OCI-LY3 (cell line): ENCODE measurements around the gene FRMD4B.

ENCODE experiments used
- H2AFZ ChIP-seq: fragments of 200-600, 300-600 bp; shearing (Covaris generic); 2 replicates; pipeline ENCODE4 v1.6.0; 2014; ENCODE audit warnings: antibody characterized with exemption, low read depth, low read length
- H3K27ac ChIP-seq: fragments of 200-600, 300-600 bp; sonication (generic); 2 replicates; pipeline ENCODE4 v1.5.1; 2014; ENCODE audit warnings: mild to moderate bottlenecking, low read length, moderate library complexity, mixed read lengths
- H3K27me3 ChIP-seq: fragments of 200-600, 300-600 bp; sonication (generic); 2 replicates; pipeline ENCODE4 v1.6.1; 2014; ENCODE audit warnings: low read depth, low read length, mixed read lengths
- H3K36me3 ChIP-seq: fragments of 200-600, 300-600 bp; sonication (generic); replicated peaks from 2 replicates; pipeline ENCODE3; 2014; ENCODE audit warnings: low read depth, low read length, mixed read lengths
- H3K4me1 ChIP-seq: fragments of 300-600, 200-600 bp; sonication (generic); 2 replicates; pipeline ENCODE4 v1.6.1; 2014; ENCODE audit warnings: low read length, mixed read lengths
- H3K4me2 ChIP-seq: fragments of 200-600, 300-600 bp; sonication (generic); 2 replicates; pipeline ENCODE4 v1.6.1; 2014; ENCODE audit warnings: low read length, mixed read lengths
- H3K4me3 ChIP-seq: fragments of 300-600, 200-600 bp; sonication (generic); 2 replicates; pipeline ENCODE4 v1.5.1; 2014; ENCODE audit warnings: antibody characterized with exemption, mild to moderate bottlenecking, low read length, moderate library complexity
- H3K79me2 ChIP-seq: fragments of 300-600, 200-600 bp; shearing (Covaris generic); 2 replicates; pipeline ENCODE4 v1.6.1; 2014; ENCODE audit warnings: mild to moderate bottlenecking, low read length, mixed read lengths
- H3K9ac ChIP-seq: fragments of 300-600, 200-600 bp; shearing (Covaris generic); 2 replicates; pipeline ENCODE4 v1.6.0; 2014; ENCODE audit warnings: mild to moderate bottlenecking, low read length, moderate library complexity
- H3K9me3 ChIP-seq: fragments of 200-600, 300-600 bp; shearing (Covaris generic); 2 replicates; pipeline ENCODE4 v1.6.1; 2014; ENCODE audit warnings: low read length, mixed read lengths; ENCODE audit not compliant: insufficient read depth
- H4K20me1 ChIP-seq: fragments of 200-600, 300-600 bp; sonication (generic); 2 replicates; pipeline ENCODE4 v1.6.1; 2016; ENCODE audit warnings: low read length, mixed read lengths; ENCODE audit not compliant: insufficient read depth
- EZH2phosphoT487 ChIP-seq: fragments of 200-600 bp; shearing (Covaris generic); IDR thresholded peaks from 2 replicates; pipeline ENCODE4 v1.6.1; 2018; ENCODE audit warnings: antibody characterized with exemption, mixed run types, low read depth
- TF ChIP-seq, protein P1 (sequence below): fragments of 200-600, 300-600 bp; sonication (generic); IDR thresholded peaks from 2 replicates; pipeline ENCODE4 v1.5.1; 2014; ENCODE audit warnings: antibody characterized with exemption, low read length, low read depth

The FRMD4B gene

DNA sequence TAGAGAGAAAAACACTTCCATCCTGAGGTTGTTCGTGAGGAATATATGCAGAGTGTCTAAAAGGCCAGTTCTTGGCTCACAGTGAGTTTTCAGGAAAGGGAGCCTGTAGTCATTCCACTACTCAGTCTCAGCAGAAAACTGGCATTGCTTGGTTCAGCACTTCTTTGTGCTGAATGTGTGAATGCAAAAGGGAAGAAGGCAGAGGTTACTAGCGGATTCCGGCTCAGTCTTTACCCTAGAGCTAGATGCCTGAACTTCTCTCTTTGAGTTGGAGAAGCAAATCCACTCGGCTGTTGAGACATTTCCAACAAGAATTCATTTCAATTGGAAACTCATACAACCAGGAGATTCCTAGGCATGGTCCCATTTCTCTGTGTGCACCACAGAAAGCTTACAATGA is 23.1 kb upstream of the FRMD4B start:
- Histone ChIP-seq H3K36me3 (no peaks in the 10 kb centered on the region), H3K4me2 (no peak overlapping the region), H3K27ac (no peak overlapping the region), H3K9me3 (no peaks in the 10 kb centered on the region; the same call in 1 of the 2 replicates), H3K9ac (no peak overlapping the region), H2AFZ (no peak overlapping the region), H4K20me1 (no peaks in the 10 kb centered on the region), H3K4me3 (no peak overlapping the region), H3K4me1 (peaks cover 5% of the 10 kb centered on the region; the same call in 1 of the 2 replicates), H3K79me2 (no peaks in the 10 kb centered on the region), H3K27me3 (peaks cover 40% of the 10 kb centered on the region)
- TF ChIP-seq, protein P1, sequence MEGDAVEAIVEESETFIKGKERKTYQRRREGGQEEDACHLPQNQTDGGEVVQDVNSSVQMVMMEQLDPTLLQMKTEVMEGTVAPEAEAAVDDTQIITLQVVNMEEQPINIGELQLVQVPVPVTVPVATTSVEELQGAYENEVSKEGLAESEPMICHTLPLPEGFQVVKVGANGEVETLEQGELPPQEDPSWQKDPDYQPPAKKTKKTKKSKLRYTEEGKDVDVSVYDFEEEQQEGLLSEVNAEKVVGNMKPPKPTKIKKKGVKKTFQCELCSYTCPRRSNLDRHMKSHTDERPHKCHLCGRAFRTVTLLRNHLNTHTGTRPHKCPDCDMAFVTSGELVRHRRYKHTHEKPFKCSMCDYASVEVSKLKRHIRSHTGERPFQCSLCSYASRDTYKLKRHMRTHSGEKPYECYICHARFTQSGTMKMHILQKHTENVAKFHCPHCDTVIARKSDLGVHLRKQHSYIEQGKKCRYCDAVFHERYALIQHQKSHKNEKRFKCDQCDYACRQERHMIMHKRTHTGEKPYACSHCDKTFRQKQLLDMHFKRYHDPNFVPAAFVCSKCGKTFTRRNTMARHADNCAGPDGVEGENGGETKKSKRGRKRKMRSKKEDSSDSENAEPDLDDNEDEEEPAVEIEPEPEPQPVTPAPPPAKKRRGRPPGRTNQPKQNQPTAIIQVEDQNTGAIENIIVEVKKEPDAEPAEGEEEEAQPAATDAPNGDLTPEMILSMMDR: no peak
- no peak for TF ChIP-seq EZH2phosphoT487

DNA sequence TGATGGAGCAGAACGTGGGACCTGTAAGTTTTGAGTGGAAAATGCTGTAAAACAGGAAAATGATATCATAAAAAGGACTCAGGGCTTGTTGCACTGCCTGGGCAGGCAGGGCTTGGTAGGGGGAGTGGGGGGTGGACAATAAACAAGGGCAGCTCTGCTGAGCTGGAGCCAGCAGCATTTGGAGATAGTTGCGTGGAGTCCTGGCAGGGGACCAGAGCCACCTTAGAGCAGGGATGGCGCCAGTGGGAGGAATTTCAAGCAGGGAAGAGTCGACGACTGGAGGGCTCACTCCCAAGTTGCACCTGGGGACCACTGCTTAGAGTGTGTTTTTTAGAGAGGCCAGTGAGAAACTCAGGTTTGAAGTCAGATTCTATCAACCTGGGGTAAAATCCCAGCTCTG is 22.7 kb upstream of the FRMD4B start:
- no peak overlapping the region for H3K4me3 ChIP-seq
- H3K9ac ChIP-seq: no peak overlapping the region
- H3K79me2 ChIP-seq: no peaks in the 10 kb centered on the region
- peaks cover 36% of the 10 kb centered on the region for H3K27me3 ChIP-seq
- TF ChIP-seq EZH2phosphoT487: no peak
- TF ChIP-seq, protein P1: no peak
- H3K4me1 ChIP-seq: peaks cover 5% of the 10 kb centered on the region; the same call in 1 of the 2 replicates
- H3K9me3 ChIP-seq: no peaks in the 10 kb centered on the region; the same call in 1 of the 2 replicates
- no peaks in the 10 kb centered on the region for H3K36me3 ChIP-seq
- no peak overlapping the region for H3K27ac ChIP-seq
- no peak overlapping the region for H2AFZ ChIP-seq
- H3K4me2 ChIP-seq: no peak overlapping the region
- H4K20me1 ChIP-seq: no peaks in the 10 kb centered on the region

DNA sequence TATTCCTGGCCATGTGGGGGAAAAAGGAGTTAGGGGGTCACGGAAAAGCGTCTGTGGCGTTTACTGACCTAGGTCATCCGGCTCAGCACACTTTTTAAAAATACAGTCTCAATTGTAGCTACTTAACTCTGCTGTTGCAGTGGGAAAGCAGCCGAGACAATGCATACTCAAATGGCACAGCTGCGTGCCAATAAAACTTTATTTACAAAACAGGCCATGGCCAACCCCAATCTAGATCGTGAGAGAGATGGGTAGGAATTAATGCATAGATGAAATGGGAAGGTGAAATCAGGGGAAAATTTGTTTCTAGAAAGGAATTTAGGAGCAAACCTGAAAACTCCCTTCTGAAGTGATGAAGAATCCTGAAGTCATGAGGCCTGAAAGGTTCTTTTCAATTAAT is 22.0 kb upstream of the FRMD4B start:
- Histone ChIP-seq H3K4me1 (peaks cover 5% of the 10 kb centered on the region; the same call in 1 of the 2 replicates), H3K27ac (no peak overlapping the region), H3K4me3 (no peak overlapping the region), H2AFZ (no peak overlapping the region), H3K9ac (no peak overlapping the region), H3K4me2 (no peak overlapping the region), H3K9me3 (no peaks in the 10 kb centered on the region; the same call in 1 of the 2 replicates), H4K20me1 (no peaks in the 10 kb centered on the region), H3K27me3 (peaks cover 31% of the 10 kb centered on the region), H3K79me2 (no peaks in the 10 kb centered on the region), H3K36me3 (no peaks in the 10 kb centered on the region)
- TF ChIP-seq, protein P1: no peak
- no peak for TF ChIP-seq EZH2phosphoT487

DNA sequence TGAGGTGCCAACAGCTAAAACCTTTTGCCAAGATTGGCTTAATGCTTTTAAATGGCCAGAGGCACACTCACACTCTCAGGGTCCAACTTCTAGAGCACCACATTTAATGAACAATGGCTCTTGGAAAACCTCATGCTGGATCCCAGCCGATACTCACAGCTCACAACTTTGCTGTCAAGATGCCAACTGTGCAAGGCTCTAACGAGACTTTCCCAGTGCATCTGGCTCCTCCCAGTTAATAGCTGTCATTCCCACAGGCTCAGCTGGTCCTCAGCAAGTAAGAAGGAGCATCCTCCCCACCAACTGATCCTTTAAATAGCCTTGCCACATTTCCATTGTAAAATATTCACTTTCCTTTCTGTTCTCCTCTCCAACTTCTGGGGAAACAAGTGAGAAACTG is 20.3 kb upstream of the FRMD4B start:
- no peaks in the 10 kb centered on the region for H4K20me1 ChIP-seq
- H3K27me3 ChIP-seq: peaks cover 26% of the 10 kb centered on the region
- no peaks in the 10 kb centered on the region for H3K36me3 ChIP-seq
- H3K27ac ChIP-seq: no peak overlapping the region
- H3K79me2 ChIP-seq: no peaks in the 10 kb centered on the region
- no peak overlapping the region for H3K9ac ChIP-seq
- no peak overlapping the region for H3K4me2 ChIP-seq
- no peak for TF ChIP-seq EZH2phosphoT487
- TF ChIP-seq, protein P1: no peak
- H3K4me3 ChIP-seq: no peak overlapping the region
- no peak overlapping the region for H2AFZ ChIP-seq
- H3K4me1 ChIP-seq: peaks cover 5% of the 10 kb centered on the region; the same call in 1 of the 2 replicates
- H3K9me3 ChIP-seq: no peaks in the 10 kb centered on the region; the same call in 1 of the 2 replicates
